Colonic mucosa (tissue), 4 donors: ENCODE data around the gene RAB6A. TPM values are rescaled to one million over a fixed set of nuclear protein-coding genes. Genes with fewer than 3 reads are reported as not detected.

Source experiments
- DNase-seq: peaks from one replicate; pipeline ENCODE4 v3.0.0-alpha.2; 2020
- H3K27ac ChIP-seq: fragments of 200-600 bp; one replicate; pipeline ENCODE4 v1.8.0; 2021
- H3K27me3 ChIP-seq: fragments of 200-600 bp; one replicate; pipeline ENCODE4 v1.8.0; 2021
- H3K36me3 ChIP-seq: fragments of 200-600 bp; one replicate; pipeline ENCODE4 v1.8.0; 2021
- H3K4me1 ChIP-seq: fragments of 200-600 bp; one replicate; pipeline ENCODE4 v1.8.0; 2021; ENCODE audit warnings: mild to moderate bottlenecking
- H3K4me3 ChIP-seq: fragments of 200-600 bp; one replicate; pipeline ENCODE4 v1.8.0; 2021
- H3K9ac ChIP-seq, 2 donors: one replicate each; pipeline ENCODE4 v1.7.0; 2013; ENCODE audit warnings: control low read depth in 2 of 2, low read depth in 2 of 2, low read length in 2 of 2
- H3K9me3 ChIP-seq: fragments of 200-600 bp; one replicate; pipeline ENCODE4 v1.8.0; 2021
- CTCF ChIP-seq: fragments of 200-600 bp; IDR thresholded peaks from one replicate; pipeline ENCODE4 v1.8.0; 2022; ENCODE audit warnings: antibody characterized with exemption, mild to moderate bottlenecking
- intact Hi-C: fragments of 100-400 bp; cut with DNase I; formaldehyde crosslinking; loops from one replicate; pipeline ENCODE4 v1.14.1; 2022
- total RNA-seq, 2 donors: library from RNA; stranded (reverse); fragmentation: NEBNext Ultra II Directional in 1 of 2; extraction: Animal tissue kit (Norgen Biotek cat#: 25700) in 1 of 2; gene quantifications; one replicate each; pipeline ENCODE4 v1.2.1, GENCODE V29; 2021
- donor health status: healthy.
- donor health status: DM: no; HTN: no; CAD: no.
- donor health status: DM: no; HTN: no; CAD: no.

RAB6A gene
- total RNA-seq, 2 donors from 2014 or later, result 160 to 198 TPM

- no peak overlapping the region for H3K4me3 ChIP-seq
- no peak overlapping the region for H3K27ac ChIP-seq
- no peak overlapping the region for H3K9ac ChIP-seq
- intact Hi-C loops, result no loop called here
- no peaks in the 10 kb centered on the region for H3K27me3 ChIP-seq
- no peaks in the 10 kb centered on the region for H3K36me3 ChIP-seq
- no peak for TF ChIP-seq CTCF
- DNase-seq, result no peak
- no peaks in the 10 kb centered on the region for H3K4me1 ChIP-seq
- no peaks in the 10 kb centered on the region for H3K9me3 ChIP-seq
These were observed 119.2 kb downstream of the RAB6A start for GRCh38 chr11:73641668-73642067.

- no peak overlapping the region for H3K9ac ChIP-seq
- DNase-seq, result no peak
- intact Hi-C loops, result no loop called here
- TF ChIP-seq CTCF, result no peak
- H3K27me3 ChIP-seq, result no peaks in the 10 kb centered on the region
- no peak overlapping the region for H3K4me3 ChIP-seq
- H3K27ac ChIP-seq, result no peak overlapping the region
- no peaks in the 10 kb centered on the region for H3K36me3 ChIP-seq
- H3K9me3 ChIP-seq, result no peaks in the 10 kb centered on the region
- H3K4me1 ChIP-seq, result no peaks in the 10 kb centered on the region
These were observed 120.3 kb downstream of the RAB6A start for GRCh38 chr11:73640592-73640991.

- TF ChIP-seq CTCF, result no peak
- Histone ChIP-seq H3K4me3 (no peak overlapping the region), H3K9ac (no peak overlapping the region), H3K27ac (no peak overlapping the region), H3K36me3 (no peaks in the 10 kb centered on the region), H3K9me3 (no peaks in the 10 kb centered on the region), H3K27me3 (no peaks in the 10 kb centered on the region), H3K4me1 (no peaks in the 10 kb centered on the region)
- intact Hi-C loops, result no loop called here
- DNase-seq, result no peak
These were observed 123.9 kb downstream of the RAB6A start for GRCh38 chr11:73637012-73637411.

GRCh38 chr11:73636249-73636648 lies 124.6 kb downstream of the RAB6A start:
- Histone ChIP-seq H3K36me3 (no peaks in the 10 kb centered on the region), H3K4me1 (no peaks in the 10 kb centered on the region), H3K9ac (no peak overlapping the region), H3K4me3 (no peak overlapping the region), H3K9me3 (no peaks in the 10 kb centered on the region), H3K27ac (no peak overlapping the region), H3K27me3 (no peaks in the 10 kb centered on the region)
- TF ChIP-seq CTCF, result no peak
- intact Hi-C loops, result no loop called here
- no peak for DNase-seq

GRCh38 chr11:73635721-73636120 lies 125.2 kb downstream of the RAB6A start:
- Histone ChIP-seq H3K27me3 (no peaks in the 10 kb centered on the region), H3K27ac (no peak overlapping the region)

More at GRCh38 chr11:73635721-73636120, 125.2 kb downstream of the RAB6A start:
- intact Hi-C loops, result no loop called here
- Histone ChIP-seq H3K4me3 (no peak overlapping the region), H3K36me3 (no peaks in the 10 kb centered on the region), H3K4me1 (no peaks in the 10 kb centered on the region), H3K9ac (no peak overlapping the region), H3K9me3 (no peaks in the 10 kb centered on the region)
- TF ChIP-seq CTCF, result no peak
- no peak for DNase-seq
